Type B pancreatic cell (in vitro differentiated cells): Measurements from ENCODE around the gene RBM3. TPM values are rescaled to one million over a fixed set of nuclear protein-coding genes. Genes with fewer than 3 reads are reported as not detected.

Experiments used
- DNase-seq: peaks from one replicate; pipeline ENCODE4 v3.0.0; 2021; ENCODE audit warnings: mixed read lengths; ENCODE audit not compliant: unreplicated experiment; ENCODE audit errors: extremely low spot score
- H3K27ac Mint-ChIP-seq: 2 replicates; pipeline ENCODE4 v1.8.0; 2021; ENCODE audit warnings: mild to moderate bottlenecking, mixed read lengths
- H3K27me3 Mint-ChIP-seq: 2 replicates; pipeline ENCODE4 v1.8.0; 2021; ENCODE audit warnings: mixed read lengths
- H3K36me3 Mint-ChIP-seq: 2 replicates; pipeline ENCODE4 v1.8.0; 2021; ENCODE audit warnings: mixed read lengths
- H3K4me1 Mint-ChIP-seq: one replicate; pipeline ENCODE4 v1.8.0; 2021; ENCODE audit warnings: mixed read lengths; ENCODE audit not compliant: unreplicated experiment
- H3K4me3 Mint-ChIP-seq: 2 replicates; pipeline ENCODE4 v1.8.0; 2021; ENCODE audit warnings: mild to moderate bottlenecking, mixed read lengths
- H3K9me3 Mint-ChIP-seq: 2 replicates; pipeline ENCODE4 v1.8.0; 2021; ENCODE audit warnings: mixed read lengths
- total RNA-seq: library from RNA; stranded (reverse); gene quantifications from 2 replicates; pipeline ENCODE4 v1.2.1, GENCODE V29; 2021; ENCODE audit warnings: low replicate concordance
- TF ChIP-seq, protein P1 (sequence below): fragments of 200-600 bp; sonication (generic); conservative IDR thresholded peaks from 2 replicates; pipeline ENCODE4 v1.5.0; 2021; ENCODE audit warnings: antibody characterized with exemption, mild to moderate bottlenecking

The RBM3 gene
- total RNA-seq, 1 donor from 2014 or later: 131 TPM

DNA sequence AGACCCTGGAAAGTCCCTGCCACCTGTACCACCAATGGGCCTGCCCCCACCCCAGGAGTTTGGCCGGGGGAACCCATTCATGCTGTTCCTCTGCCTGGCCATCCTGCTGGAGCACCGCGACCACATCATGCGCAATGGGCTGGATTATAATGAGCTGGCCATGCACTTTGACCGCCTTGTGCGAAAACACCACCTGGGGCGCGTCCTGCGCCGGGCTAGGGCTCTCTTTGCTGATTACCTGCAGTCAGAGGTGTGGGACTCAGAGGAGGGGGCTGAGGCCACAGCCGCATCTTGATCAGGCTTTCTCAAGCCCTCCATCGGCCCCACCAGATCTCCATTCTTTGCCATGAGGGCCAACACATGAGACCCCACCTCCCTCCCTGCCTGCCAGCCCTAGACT is 13.6 kb upstream of the RBM3 start:
- Mint-ChIP-seq H3K27me3 (no peaks in the 10 kb centered on the region), H3K9me3 (no peaks in the 10 kb centered on the region), H3K4me1 (no peaks in the 10 kb centered on the region), H3K27ac (no peak overlapping the region), H3K4me3 (no peak overlapping the region), H3K36me3 (no peaks in the 10 kb centered on the region)
- no peak for DNase-seq
- TF ChIP-seq, protein P1, sequence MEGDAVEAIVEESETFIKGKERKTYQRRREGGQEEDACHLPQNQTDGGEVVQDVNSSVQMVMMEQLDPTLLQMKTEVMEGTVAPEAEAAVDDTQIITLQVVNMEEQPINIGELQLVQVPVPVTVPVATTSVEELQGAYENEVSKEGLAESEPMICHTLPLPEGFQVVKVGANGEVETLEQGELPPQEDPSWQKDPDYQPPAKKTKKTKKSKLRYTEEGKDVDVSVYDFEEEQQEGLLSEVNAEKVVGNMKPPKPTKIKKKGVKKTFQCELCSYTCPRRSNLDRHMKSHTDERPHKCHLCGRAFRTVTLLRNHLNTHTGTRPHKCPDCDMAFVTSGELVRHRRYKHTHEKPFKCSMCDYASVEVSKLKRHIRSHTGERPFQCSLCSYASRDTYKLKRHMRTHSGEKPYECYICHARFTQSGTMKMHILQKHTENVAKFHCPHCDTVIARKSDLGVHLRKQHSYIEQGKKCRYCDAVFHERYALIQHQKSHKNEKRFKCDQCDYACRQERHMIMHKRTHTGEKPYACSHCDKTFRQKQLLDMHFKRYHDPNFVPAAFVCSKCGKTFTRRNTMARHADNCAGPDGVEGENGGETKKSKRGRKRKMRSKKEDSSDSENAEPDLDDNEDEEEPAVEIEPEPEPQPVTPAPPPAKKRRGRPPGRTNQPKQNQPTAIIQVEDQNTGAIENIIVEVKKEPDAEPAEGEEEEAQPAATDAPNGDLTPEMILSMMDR: no peak

DNA sequence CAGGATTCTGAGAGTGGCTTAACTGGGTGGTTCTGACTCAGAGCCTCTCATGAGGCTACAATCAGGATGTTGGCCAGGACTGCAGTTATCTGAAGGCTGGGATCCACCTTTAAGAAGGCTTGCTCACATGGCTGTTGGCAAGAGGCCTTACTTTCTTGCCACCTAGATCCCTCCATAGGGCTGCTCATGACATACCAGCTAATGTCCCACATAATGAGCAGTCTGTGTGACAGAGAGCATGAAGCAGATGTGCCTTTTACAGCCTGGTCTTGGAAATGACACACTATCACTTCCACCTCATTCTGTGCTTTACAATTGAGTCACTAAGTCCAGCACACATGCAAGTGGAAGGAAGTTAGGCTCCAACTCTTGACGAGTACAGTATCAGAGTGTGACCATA is 4.3 kb upstream of the RBM3 start:
- H3K27me3 Mint-ChIP-seq: no peaks in the 10 kb centered on the region
- DNase-seq: no peak
- TF ChIP-seq, protein P1: no peak
- H3K4me1 Mint-ChIP-seq: no peaks in the 10 kb centered on the region
- H3K36me3 Mint-ChIP-seq: peaks cover 2% of the 10 kb centered on the region
- no peak overlapping the region for H3K4me3 Mint-ChIP-seq
- no peak overlapping the region for H3K27ac Mint-ChIP-seq
- no peaks in the 10 kb centered on the region for H3K9me3 Mint-ChIP-seq

DNA sequence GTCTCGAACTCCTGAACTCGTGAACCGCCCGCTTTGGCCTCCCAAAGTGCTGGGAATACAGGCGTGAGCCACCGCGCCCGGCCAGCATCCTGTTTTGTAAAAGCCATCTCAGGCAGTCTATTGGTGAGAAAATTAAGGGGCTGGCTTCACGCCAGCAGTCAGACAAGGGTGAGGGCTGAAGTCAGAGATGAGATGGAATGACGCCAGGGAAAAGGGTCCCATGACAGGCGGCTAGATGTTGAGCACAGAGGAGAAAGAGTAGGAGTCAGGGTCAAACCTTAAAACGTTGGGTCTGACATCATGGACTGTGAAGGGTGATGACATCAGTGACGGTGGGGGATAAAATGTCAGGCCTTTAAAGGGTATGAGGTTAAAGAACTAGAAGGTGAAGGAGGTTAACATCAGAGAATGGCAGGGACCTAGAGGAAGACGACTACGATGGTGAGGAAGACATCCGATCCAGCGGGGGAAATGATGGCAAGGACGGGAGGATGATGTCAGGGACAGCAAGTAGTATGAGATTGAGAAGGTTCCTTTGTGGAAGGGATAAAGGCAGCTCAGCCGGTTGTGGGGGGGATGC is 504 bp upstream of the RBM3 start:
- Mint-ChIP-seq H3K4me1 (no peaks in the 10 kb centered on the region), H3K36me3 (peaks cover 14% of the 10 kb centered on the region), H3K9me3 (no peaks in the 10 kb centered on the region), H3K27me3 (no peaks in the 10 kb centered on the region), H3K27ac (peak overlapping the region; percentile 99), H3K4me3 (peak overlapping the region; percentile 95)
- TF ChIP-seq, protein P1: no peak
- no peak for DNase-seq

DNA sequence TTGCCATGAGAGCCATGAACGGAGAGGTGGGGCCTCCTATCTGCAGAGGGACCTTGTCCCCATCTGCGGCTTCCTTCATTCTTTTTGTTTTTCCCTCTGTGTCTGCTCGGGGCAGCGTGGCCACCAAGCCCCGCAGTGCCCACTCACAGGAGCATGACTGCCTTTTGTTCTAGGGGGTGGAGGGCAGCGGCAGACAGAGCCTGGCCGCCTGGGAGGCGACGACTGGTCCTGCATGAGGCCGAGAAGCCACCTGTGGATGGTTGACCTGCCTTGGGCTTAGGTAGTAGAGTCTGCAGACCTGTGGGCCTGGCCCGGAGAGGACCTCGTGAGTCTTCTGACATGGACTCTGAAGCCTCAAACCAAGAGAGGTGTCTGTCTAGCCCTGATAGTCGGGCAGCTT is 1.4 kb downstream of the RBM3 start:
- no peaks in the 10 kb centered on the region for H3K9me3 Mint-ChIP-seq
- no peak for DNase-seq
- no peaks in the 10 kb centered on the region for H3K27me3 Mint-ChIP-seq
- no peaks in the 10 kb centered on the region for H3K4me1 Mint-ChIP-seq
- H3K4me3 Mint-ChIP-seq: peak overlapping the region; percentile 95
- TF ChIP-seq, protein P1: no peak
- H3K36me3 Mint-ChIP-seq: peaks cover 17% of the 10 kb centered on the region
- H3K27ac Mint-ChIP-seq: peak overlapping the region; percentile 99

DNA sequence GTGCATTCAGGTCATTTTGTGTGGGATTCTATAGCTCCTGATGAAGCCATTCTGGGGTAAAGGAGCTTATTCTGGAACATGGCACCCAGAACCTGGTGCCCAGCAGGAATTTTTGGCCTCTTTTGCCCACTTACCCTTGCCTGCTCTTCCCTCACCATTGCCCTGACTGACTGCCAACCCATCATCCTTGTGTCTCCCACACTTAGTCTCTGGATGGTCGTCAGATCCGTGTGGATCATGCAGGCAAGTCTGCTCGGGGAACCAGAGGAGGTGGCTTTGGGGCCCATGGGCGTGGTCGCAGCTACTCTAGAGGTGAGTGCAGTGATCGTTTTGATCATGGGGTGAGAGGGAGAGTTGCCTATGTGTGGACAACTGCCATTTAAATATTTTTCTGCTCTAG is 1.8 kb downstream of the RBM3 start:
- Mint-ChIP-seq H3K4me3 (peak overlapping the region; percentile 95), H3K4me1 (no peaks in the 10 kb centered on the region), H3K27me3 (no peaks in the 10 kb centered on the region), H3K36me3 (peaks cover 17% of the 10 kb centered on the region), H3K9me3 (no peaks in the 10 kb centered on the region), H3K27ac (peak overlapping the region; percentile 99)
- no peak for DNase-seq
- TF ChIP-seq, protein P1: no peak
